HepG2 (cell line): ENCODE measurements around the gene NTRK2. TPM values are rescaled to one million over a fixed set of nuclear protein-coding genes. Genes with fewer than 3 reads are reported as not detected.

ENCODE experiments used
- ATAC-seq: fragments of 200-7000 bp; cut with Tn5 transposase; 3 replicates; pipeline ENCODE4 v1.9.1; 2020; ENCODE audit warnings: mild to moderate bottlenecking, moderate library complexity
- BruUV-seq: library from RNA; stranded (reverse); fragments of 400-500 nt; replicated peaks from 2 replicates; lab custom pipeline; 2021; lab: Mats Ljungman, UMichigan
- CTCF ChIA-PET: fragments of 300-600 bp; formaldehyde crosslinking; extraction: SDS; loops from one replicate; lab custom pipeline; 2021; ENCODE audit warnings: low total read pairs, inconsistent platforms, low intra/inter-chr PET ratio; lab: Yijun Ruan, JAX
- POLR2A ChIA-PET: fragments of 350-600 bp; sonication (Branson Sonifier 250); formaldehyde crosslinking; loops from one replicate; lab custom pipeline; 2020; ENCODE audit warnings: antibody characterized with exemption, inconsistent platforms; lab: Yijun Ruan, JAX
- DNase-seq: peaks from one replicate; pipeline ENCODE4 v3.0.0-alpha.2; 2015; ENCODE audit warnings: low spot score
- FAIRE-seq: peaks from 3 replicates; lab custom pipeline; 2011; peaks lifted over from hg19 to GRCh38; lab: Jason Lieb, UNC
- H2AFZ ChIP-seq: one replicate; pipeline ENCODE4 v1.6.1; 2011; ENCODE audit warnings: low read length, inconsistent platforms
- H3K27ac ChIP-seq: fragments of 300-600 bp; 3 replicates; pipeline ENCODE4 v1.8.0; 2011; ENCODE audit warnings: mixed run types, mild to moderate bottlenecking, mixed read lengths, low read length, inconsistent platforms; ENCODE audit not compliant: insufficient read depth; ENCODE audit errors: extremely low read length
- H3K27me3 ChIP-seq, 2 experiments: fragments of 200-600 bp in 1 of 2; 2 replicates in 1 of 2; 3 replicates in 1 of 2; pipeline versions ENCODE4 v1.6.0 to v1.8.0; 2011; ENCODE audit warnings: low read length in 2 of 2, mild to moderate bottlenecking in 2 of 2, moderate library complexity in 2 of 2, inconsistent platforms in 1 of 2; ENCODE audit not compliant: insufficient read depth in 2 of 2, control insufficient read depth in 1 of 2
- H3K36me3 ChIP-seq, 2 experiments: fragments of 200-600 bp in 1 of 2; replicated peaks in 1 of 2; 2 replicates in 1 of 2; 3 replicates in 1 of 2; pipeline versions ENCODE4 v1.5.1 to v1.8.0; 2011; ENCODE audit warnings: low read length in 2 of 2, inconsistent platforms in 1 of 2; ENCODE audit not compliant: insufficient read depth in 2 of 2, control insufficient read depth in 1 of 2
- H3K4me1 ChIP-seq: 2 replicates; pipeline ENCODE4 v1.5.1; 2012; ENCODE audit warnings: low read length, inconsistent platforms; ENCODE audit not compliant: insufficient read depth
- H3K4me2 ChIP-seq: 2 replicates; pipeline ENCODE4 v1.6.0; 2011; ENCODE audit warnings: low read depth, low read length, inconsistent platforms
- H3K4me3 ChIP-seq, 3 experiments: fragments of 200-600 bp in 1 of 3; sonication (generic), shearing (Covaris generic) in 1 of 3; replicated peaks in 1 of 3; 2 replicates each; pipeline ENCODE4 v1.5.1; 2011 to 2016; ENCODE audit warnings: low read length in 3 of 3, inconsistent platforms in 2 of 3, low read depth in 2 of 3, mild to moderate bottlenecking in 2 of 3, control low read depth in 1 of 3, mixed read lengths in 1 of 3; ENCODE audit not compliant: insufficient read depth in 1 of 3
- H3K79me2 ChIP-seq: one replicate; pipeline ENCODE4 v1.6.1; 2011; ENCODE audit warnings: low read length, inconsistent platforms; ENCODE audit not compliant: insufficient read depth
- H3K9ac ChIP-seq: 2 replicates; pipeline ENCODE4 v1.6.0; 2011; ENCODE audit warnings: mild to moderate bottlenecking, low read depth, low read length, inconsistent platforms; ENCODE audit not compliant: insufficient read depth
- H3K9me3 ChIP-seq: 2 replicates; pipeline ENCODE4 v1.5.1; 2012; ENCODE audit warnings: mild to moderate bottlenecking, low read length
- H4K20me1 ChIP-seq: 2 replicates; pipeline ENCODE4 v1.6.0; 2011; ENCODE audit warnings: inconsistent platforms, mild to moderate bottlenecking, low read length, moderate library complexity; ENCODE audit not compliant: insufficient read depth
- ADNP ChIP-seq: sonication (generic); formaldehyde crosslinking; IDR thresholded peaks from 2 replicates; pipeline ENCODE4 v1.4.0; 2020; ENCODE audit warnings: missing genetic modification reagents
- BRCA1 ChIP-seq: sonication (generic); formaldehyde crosslinking; IDR thresholded peaks from 2 replicates; pipeline ENCODE4 v1.4.0; 2020; ENCODE audit warnings: missing genetic modification reagents
- CBFB ChIP-seq: sonication (generic); formaldehyde crosslinking; IDR thresholded peaks from 2 replicates; pipeline ENCODE4 v1.4.0; 2020; ENCODE audit warnings: missing genetic modification reagents
- CTCF ChIP-seq: sonication (generic); formaldehyde crosslinking; IDR thresholded peaks from 2 replicates; pipeline ENCODE4 v1.5.0; 2020; ENCODE audit warnings: mild to moderate bottlenecking, missing genetic modification reagents, moderate library complexity
- DMAP1 ChIP-seq: IDR thresholded peaks from 2 replicates; pipeline ENCODE4 v1.6.1; 2016
- FOXM1 ChIP-seq: sonication (generic); formaldehyde crosslinking; IDR thresholded peaks from 2 replicates; pipeline ENCODE4 v1.5.0; 2020; ENCODE audit warnings: missing genetic modification reagents
- HMGXB3 ChIP-seq: sonication (generic); formaldehyde crosslinking; IDR thresholded peaks from 2 replicates; pipeline ENCODE4 v1.4.0; 2020; ENCODE audit warnings: missing genetic modification reagents, borderline replicate concordance
- IRF2 ChIP-seq: IDR thresholded peaks from 2 replicates; pipeline ENCODE4 v1.6.1; 2018; ENCODE audit warnings: missing genetic modification reagents, missing compliant biosample characterization
- KDM2A ChIP-seq: sonication (generic); formaldehyde crosslinking; IDR thresholded peaks from 2 replicates; pipeline ENCODE4 v1.4.0; 2020; ENCODE audit warnings: low read depth, missing genetic modification reagents, borderline replicate concordance
- NR2F1 ChIP-seq, 2 experiments: fragments of 450-650 bp in 1 of 2; formaldehyde crosslinking in 1 of 2; IDR thresholded peaks; 2 replicates each; pipeline versions ENCODE4 v1.5.0 to v1.6.1; 2016 to 2020; ENCODE audit warnings: mild to moderate bottlenecking in 1 of 2, missing compliant biosample characterization in 1 of 2, missing genetic modification reagents in 1 of 2, moderate library complexity in 1 of 2
- RAD21 ChIP-seq: fragments of 450-650 bp; formaldehyde crosslinking; IDR thresholded peaks from 2 replicates; pipeline ENCODE4 v1.5.0; 2020; ENCODE audit warnings: mild to moderate bottlenecking
- SRSF1 ChIP-seq: fragments of 200-400 bp; formaldehyde crosslinking; optimal IDR thresholded peaks from 2 replicates; pipeline ENCODE3; 2017; ENCODE audit warnings: mild to moderate bottlenecking, low read depth, low read length, moderate library complexity
- ZKSCAN5 ChIP-seq: sonication (generic); formaldehyde crosslinking; IDR thresholded peaks from 2 replicates; pipeline ENCODE4 v1.5.1; 2020; ENCODE audit warnings: mild to moderate bottlenecking, missing genetic modification reagents
- ZNF451 ChIP-seq: sonication (generic); formaldehyde crosslinking; IDR thresholded peaks from 2 replicates; pipeline ENCODE4 v1.5.0; 2020; ENCODE audit warnings: mild to moderate bottlenecking, missing genetic modification reagents
- ZNF563 ChIP-seq: sonication (generic); formaldehyde crosslinking; IDR thresholded peaks from 2 replicates; pipeline ENCODE4 v1.8.0; 2022; ENCODE audit warnings: mild to moderate bottlenecking, moderate library complexity, missing genetic modification reagents
- WGBS: methylation state at CpG from one replicate; pipeline ENCODE4 v1.1.6; 2017; ENCODE audit warnings: low lambda C conversion rate; 5-methylcytosine and 5-hydroxymethylcytosine counted together
- in situ Hi-C: cut with HindIII; loops from 2 replicates; pipeline ENCODE4 v1.10.0; 2017; ENCODE audit warnings: low pct_unique_long_range_greater_than_20kb; ENCODE audit not compliant: extremely low pct_ligation_motif_present
- intact Hi-C: fragments of 100-400 bp; cut with micrococcal nuclease; formaldehyde crosslinking; loops from one replicate; pipeline ENCODE4 v1.10.0; 2022; ENCODE audit not compliant: unreplicated experiment
- polyA plus RNA-seq, 8 experiments: library from polyadenylated mRNA; depleted of rRNA in 3 of 8; stranded (reverse) in 7 of 8; unstranded in 1 of 8; fragments of >200 nt; fragmentation: Illumina TruSeq in 4 of 8; extraction: Trizol in 4 of 8; gene quantifications; 2 replicates each; pipeline versions ENCODE4 v1.2.1 to v1.2.3, GENCODE V29; 2011 to 2016; ENCODE audit warnings: low read depth in 4 of 8, missing spikeins in 1 of 8, mixed read lengths in 1 of 8; ENCODE audit not compliant: insufficient read depth in 1 of 8
- total RNA-seq, 5 experiments: library from RNA; depleted of rRNA; stranded (reverse); fragments of >200 nt; fragmentation: Illumina TruSeq; extraction: Trizol; gene quantifications; 2 replicates each; pipeline ENCODE4 v1.2.3, GENCODE V29; 2016; ENCODE audit warnings: low read depth in 1 of 5
- TF ChIP-seq, protein P1 (sequence below): IDR thresholded peaks from 2 replicates; pipeline ENCODE4 v1.6.1; 2016; ENCODE audit warnings: low read depth, control low read depth
- TF ChIP-seq, protein P2 (sequence below): sonication (generic); formaldehyde crosslinking; IDR thresholded peaks from 2 replicates; pipeline ENCODE4 v1.8.0; 2022; ENCODE audit warnings: missing genetic modification reagents, low read depth, mild to moderate bottlenecking, borderline replicate concordance

NTRK2 gene
- total and polyA plus RNA-seq, 2 of the 13 experiments (the other 11 are each of a cell fraction or from before 2014, with no cell fraction given), result not detected

DNA sequence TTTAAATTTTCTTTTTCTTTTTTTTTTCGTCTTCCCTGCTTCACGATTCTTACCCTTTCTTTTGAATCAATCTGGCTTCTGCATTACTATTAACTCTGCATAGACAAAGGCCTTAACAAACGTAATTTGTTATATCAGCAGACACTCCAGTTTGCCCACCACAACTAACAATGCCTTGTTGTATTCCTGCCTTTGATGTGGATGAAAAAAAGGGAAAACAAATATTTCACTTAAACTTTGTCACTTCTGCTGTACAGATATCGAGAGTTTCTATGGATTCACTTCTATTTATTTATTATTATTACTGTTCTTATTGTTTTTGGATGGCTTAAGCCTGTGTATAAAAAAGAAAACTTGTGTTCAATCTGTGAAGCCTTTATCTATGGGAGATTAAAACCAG, 352.2 kb downstream of the NTRK2 start:
- Histone ChIP-seq H3K9me3 (no peaks in the 10 kb centered on the region), H3K36me3 (no peaks in the 10 kb centered on the region), H3K4me1 (peaks cover 2% of the 10 kb centered on the region), H2AFZ (no peak overlapping the region), H3K27ac (no peak overlapping the region), H3K79me2 (no peaks in the 10 kb centered on the region), H4K20me1 (no peaks in the 10 kb centered on the region), H3K4me2 (no peak overlapping the region), H3K9ac (no peak overlapping the region)
- BruUV-seq, result no TSS peak
- ATAC-seq (no peak), FAIRE-seq (no peak), DNase-seq (no peak)
- in situ Hi-C loops, result no loop called here
- intact Hi-C loops, result no loop called here
- CTCF ChIA-PET, result no interaction called here
- TF ChIP-seq, protein P1, sequence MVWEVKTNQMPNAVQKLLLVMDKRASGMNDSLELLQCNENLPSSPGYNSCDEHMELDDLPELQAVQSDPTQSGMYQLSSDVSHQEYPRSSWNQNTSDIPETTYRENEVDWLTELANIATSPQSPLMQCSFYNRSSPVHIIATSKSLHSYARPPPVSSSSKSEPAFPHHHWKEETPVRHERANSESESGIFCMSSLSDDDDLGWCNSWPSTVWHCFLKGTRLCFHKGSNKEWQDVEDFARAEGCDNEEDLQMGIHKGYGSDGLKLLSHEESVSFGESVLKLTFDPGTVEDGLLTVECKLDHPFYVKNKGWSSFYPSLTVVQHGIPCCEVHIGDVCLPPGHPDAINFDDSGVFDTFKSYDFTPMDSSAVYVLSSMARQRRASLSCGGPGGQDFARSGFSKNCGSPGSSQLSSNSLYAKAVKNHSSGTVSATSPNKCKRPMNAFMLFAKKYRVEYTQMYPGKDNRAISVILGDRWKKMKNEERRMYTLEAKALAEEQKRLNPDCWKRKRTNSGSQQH (CRISPR knock-in tag), result no peak
- TF ChIP-seq CBFB (CRISPR knock-in tag) (no peak), BRCA1 (CRISPR knock-in tag) (no peak), ZNF451 (CRISPR knock-in tag) (no peak), ADNP (CRISPR knock-in tag) (no peak), CTCF (CRISPR knock-in tag) (no peak), ZNF563 (CRISPR knock-in tag) (no peak), KDM2A (CRISPR knock-in tag) (no peak), RAD21 (no peak), ZKSCAN5 (CRISPR knock-in tag) (no peak), FOXM1 (no peak), DMAP1 (CRISPR knock-in tag) (no peak), SRSF1 (no peak), IRF2 (no peak), HMGXB3 (no peak), NR2F1 (CRISPR knock-in tag; IDR thresholded peaks at IDR 0.05) (no peak)
- TF ChIP-seq, protein P2, sequence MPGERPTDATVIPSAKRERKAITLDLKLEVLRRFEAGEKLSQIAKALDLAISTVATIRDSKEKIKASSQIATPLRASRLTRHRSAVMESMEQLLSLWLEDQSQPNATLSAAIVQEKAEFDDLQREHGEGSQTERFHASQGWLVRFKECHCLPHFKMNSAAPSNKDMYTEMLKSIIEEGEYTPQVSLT (CRISPR knock-in tag), result no peak
- TF ChIP-seq, all 625 proteins: peak for 0
- 2% methylated on average over 4 of the region's 4 CpGs for WGBS
- POLR2A ChIA-PET, result no interaction called here
- no peaks in the 10 kb centered on the region for H3K27me3 ChIP-seq
- H3K4me3 ChIP-seq, result no peak overlapping the region
